CD14-positive monocyte (primary cell): ENCODE data around the gene ATG4C. TPM values are rescaled to one million over a fixed set of nuclear protein-coding genes. Genes with fewer than 3 reads are reported as not detected.

Source experiments
- DNase-seq, 3 donors: peaks; one replicate each; pipeline ENCODE4 v3.0.0-alpha.2; 2011 to 2022
- H2AFZ ChIP-seq: 2 replicates; pipeline ENCODE4 v1.6.0; 2012; ENCODE audit warnings: mild to moderate bottlenecking, low read depth, low read length, inconsistent platforms; ENCODE audit not compliant: insufficient read depth, poor library complexity, severe bottlenecking
- H3K27ac ChIP-seq, 2 donors: 1 replicate in 1 of 2; 2 replicates in 1 of 2; pipeline ENCODE4 v1.5.1; 2012 to 2013; ENCODE audit warnings: low read length in 2 of 2, control low read depth in 1 of 2, inconsistent platforms in 1 of 2, low read depth in 1 of 2, mild to moderate bottlenecking in 1 of 2
- H3K27me3 ChIP-seq, 2 donors: one replicate each; pipeline versions ENCODE4 v1.6.0 to v1.6.1; 2011 to 2013; ENCODE audit warnings: low read length in 2 of 2; ENCODE audit not compliant: control insufficient read depth in 2 of 2, insufficient read depth in 2 of 2
- H3K36me3 ChIP-seq, 2 donors: replicated peaks in 1 of 2; 1 replicate in 1 of 2; 2 replicates in 1 of 2; pipeline versions ENCODE4 v1.5.1 to v1.6.1; 2012 to 2013; ENCODE audit warnings: low read length in 2 of 2, control low read depth in 1 of 2, inconsistent platforms in 1 of 2, mild to moderate bottlenecking in 1 of 2; ENCODE audit not compliant: insufficient read depth in 2 of 2, control insufficient read depth in 1 of 2
- H3K4me1 ChIP-seq, 2 donors: 1 replicate in 1 of 2; 2 replicates in 1 of 2; pipeline versions ENCODE4 v1.5.1 to v1.6.1; 2012 to 2013; ENCODE audit warnings: low read length in 2 of 2, control low read depth in 1 of 2, inconsistent platforms in 1 of 2, mild to moderate bottlenecking in 1 of 2, moderate library complexity in 1 of 2; ENCODE audit not compliant: insufficient read depth in 2 of 2, control insufficient read depth in 1 of 2
- H3K4me2 ChIP-seq: replicated peaks from 2 replicates; pipeline ENCODE3; 2012; ENCODE audit warnings: low read length, moderate library complexity, mild to moderate bottlenecking; ENCODE audit not compliant: poor library complexity, severe bottlenecking; ENCODE audit errors: extremely low read depth
- H3K4me3 ChIP-seq, 3 experiments: fragments of 200-600 bp in 1 of 3; sonication (generic) in 1 of 3; replicated peaks in 1 of 3; 1 replicate in 2 of 3; 2 replicates in 1 of 3; pipeline ENCODE4 v1.5.1; 2011 to 2013; ENCODE audit warnings: low read length in 3 of 3, mild to moderate bottlenecking in 3 of 3, control low read depth in 2 of 3, low read depth in 2 of 3, inconsistent platforms in 1 of 3, moderate library complexity in 1 of 3
- H3K79me2 ChIP-seq: 2 replicates; pipeline ENCODE4 v1.6.0; 2012; ENCODE audit warnings: mild to moderate bottlenecking, control low read depth, inconsistent platforms, low read length, moderate library complexity; ENCODE audit not compliant: insufficient read depth
- H3K9ac ChIP-seq: 2 replicates; pipeline ENCODE4 v1.6.0; 2017; ENCODE audit warnings: low read length, mild to moderate bottlenecking; ENCODE audit not compliant: insufficient read depth, poor library complexity, severe bottlenecking
- H3K9me3 ChIP-seq, 2 donors: replicated peaks in 1 of 2; 1 replicate in 1 of 2; 2 replicates in 1 of 2; pipeline versions ENCODE4 v1.5.1 to v1.6.1; 2012 to 2013; ENCODE audit warnings: low read length in 2 of 2, control low read depth in 1 of 2; ENCODE audit not compliant: control insufficient read depth in 1 of 2, insufficient read depth in 1 of 2
- H4K20me1 ChIP-seq: 2 replicates; pipeline ENCODE4 v1.6.0; 2012; ENCODE audit warnings: mild to moderate bottlenecking, low read length, control low read depth, moderate library complexity; ENCODE audit not compliant: insufficient read depth
- H3K27ac Mint-ChIP-seq, 7 donors: one replicate each; pipeline ENCODE4 v1.8.0; 2020; ENCODE audit warnings: mild to moderate bottlenecking in 7 of 7, mixed read lengths in 7 of 7, moderate library complexity in 6 of 7, inconsistent platforms in 2 of 7
- H3K27me3 Mint-ChIP-seq, 3 donors: one replicate each; pipeline ENCODE4 v1.8.0; 2021 to 2022; ENCODE audit warnings: low read depth in 3 of 3, mild to moderate bottlenecking in 3 of 3, mixed read lengths in 3 of 3, moderate library complexity in 3 of 3, inconsistent platforms in 1 of 3
- H3K36me3 Mint-ChIP-seq, 2 donors: one replicate each; pipeline ENCODE4 v1.8.0; 2020; ENCODE audit warnings: mixed read lengths in 2 of 2, inconsistent platforms in 1 of 2, mild to moderate bottlenecking in 1 of 2
- H3K4me1 Mint-ChIP-seq: one replicate; pipeline ENCODE4 v1.8.0; 2020; ENCODE audit warnings: mild to moderate bottlenecking, mixed read lengths
- H3K4me3 Mint-ChIP-seq, 2 donors: one replicate each; pipeline ENCODE4 v1.8.0; 2020; ENCODE audit warnings: mild to moderate bottlenecking in 2 of 2, mixed read lengths in 2 of 2, moderate library complexity in 1 of 2
- H3K9me3 Mint-ChIP-seq, 7 donors: one replicate each; pipeline ENCODE4 v1.8.0; 2020 to 2022; ENCODE audit warnings: mixed read lengths in 7 of 7, mild to moderate bottlenecking in 6 of 7, moderate library complexity in 6 of 7, inconsistent platforms in 2 of 7
- WGBS: methylation state at CpG from one replicate; pipeline ENCODE4 v1.1.5; 2013; ENCODE audit warnings: missing lambda C conversion rate; ENCODE audit not compliant: insufficient coverage; 5-methylcytosine and 5-hydroxymethylcytosine counted together
- intact Hi-C, 2 donors: fragments of 100-400 bp; cut with micrococcal nuclease; formaldehyde crosslinking; loops; one replicate each; pipeline versions ENCODE4 v1.15.0 to v1.15.1; 2023
- polyA plus RNA-seq, 3 donors: library from polyadenylated mRNA; depleted of rRNA in 1 of 3; unstranded in 2 of 3; stranded (reverse) in 1 of 3; fragments of 300-500 nt in 2 of 3; fragments of >200 nt in 1 of 3; fragmentation: Illumina TruSeq in 2 of 3; gene quantifications; 1 replicate in 2 of 3; 2 replicates in 1 of 3; pipeline ENCODE4 v1.2.3, GENCODE V29; 2012 to 2021
- TF ChIP-seq, protein P1 (sequence below): fragments of 200-600 bp; IDR thresholded peaks from one replicate; pipeline ENCODE4 v1.8.0; 2022; ENCODE audit warnings: antibody characterized with exemption, mild to moderate bottlenecking

The ATG4C gene
- polyA plus RNA-seq, 3 donors: 5.7 to 19.1 (median 17.5) TPM

DNA sequence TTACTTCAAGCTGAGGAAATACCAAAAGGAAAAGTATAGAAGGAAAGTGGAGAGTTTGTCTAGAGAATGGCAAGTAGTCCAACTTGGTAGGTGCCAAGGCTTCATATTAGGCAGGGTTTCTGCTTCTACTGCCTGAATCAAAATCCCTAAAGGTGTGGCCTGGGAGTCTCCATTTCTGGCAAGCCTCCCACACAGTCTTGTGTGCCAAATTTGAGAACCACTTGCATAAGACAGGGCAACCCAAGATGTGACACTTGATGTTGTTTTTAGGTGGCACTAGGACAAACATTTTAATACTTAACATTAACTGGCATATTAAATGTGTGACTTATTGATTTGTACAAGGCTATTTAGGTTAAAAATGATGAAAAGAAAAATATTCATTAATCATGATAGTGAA lies 60.1 kb downstream of the ATG4C start:
- Histone ChIP-seq H4K20me1 (no peaks in the 10 kb centered on the region), H3K36me3 (peaks cover 11 to 35% of the 10 kb centered on the region in 2 donors), H2AFZ (no peak overlapping the region), H3K4me3 (no peak overlapping the region), H3K4me1 (no peaks in the 10 kb centered on the region), H3K79me2 (no peaks in the 10 kb centered on the region), H3K27me3 (no peaks in the 10 kb centered on the region), H3K4me2 (no peak overlapping the region), H3K9ac (no peak overlapping the region), H3K9me3 (no peaks in the 10 kb centered on the region), H3K27ac (no peak overlapping the region)
- DNase-seq: no peak
- H3K4me1 Mint-ChIP-seq: no peaks in the 10 kb centered on the region
- intact Hi-C loops: no loop called here
- no peaks in the 10 kb centered on the region for H3K9me3 Mint-ChIP-seq
- H3K4me3 Mint-ChIP-seq: no peak overlapping the region
- peaks cover 8 to 17% of the 10 kb centered on the region in 2 donors for H3K36me3 Mint-ChIP-seq
- peaks cover 0 to 4% (median 2%) of the 10 kb centered on the region in 3 donors for H3K27me3 Mint-ChIP-seq
- TF ChIP-seq, protein P1, sequence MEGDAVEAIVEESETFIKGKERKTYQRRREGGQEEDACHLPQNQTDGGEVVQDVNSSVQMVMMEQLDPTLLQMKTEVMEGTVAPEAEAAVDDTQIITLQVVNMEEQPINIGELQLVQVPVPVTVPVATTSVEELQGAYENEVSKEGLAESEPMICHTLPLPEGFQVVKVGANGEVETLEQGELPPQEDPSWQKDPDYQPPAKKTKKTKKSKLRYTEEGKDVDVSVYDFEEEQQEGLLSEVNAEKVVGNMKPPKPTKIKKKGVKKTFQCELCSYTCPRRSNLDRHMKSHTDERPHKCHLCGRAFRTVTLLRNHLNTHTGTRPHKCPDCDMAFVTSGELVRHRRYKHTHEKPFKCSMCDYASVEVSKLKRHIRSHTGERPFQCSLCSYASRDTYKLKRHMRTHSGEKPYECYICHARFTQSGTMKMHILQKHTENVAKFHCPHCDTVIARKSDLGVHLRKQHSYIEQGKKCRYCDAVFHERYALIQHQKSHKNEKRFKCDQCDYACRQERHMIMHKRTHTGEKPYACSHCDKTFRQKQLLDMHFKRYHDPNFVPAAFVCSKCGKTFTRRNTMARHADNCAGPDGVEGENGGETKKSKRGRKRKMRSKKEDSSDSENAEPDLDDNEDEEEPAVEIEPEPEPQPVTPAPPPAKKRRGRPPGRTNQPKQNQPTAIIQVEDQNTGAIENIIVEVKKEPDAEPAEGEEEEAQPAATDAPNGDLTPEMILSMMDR: no peak
- H3K27ac Mint-ChIP-seq: no peak overlapping the region

- intact Hi-C loops: no loop called here
- no peaks in the 10 kb centered on the region for H4K20me1 ChIP-seq
- H3K4me3 ChIP-seq: no peak overlapping the region
- H3K4me1 ChIP-seq: no peaks in the 10 kb centered on the region
- no peak overlapping the region for H3K9ac ChIP-seq
- H3K79me2 ChIP-seq: no peaks in the 10 kb centered on the region
- no peaks in the 10 kb centered on the region for H3K9me3 Mint-ChIP-seq
- H2AFZ ChIP-seq: no peak overlapping the region
- TF ChIP-seq, protein P1: no peak
- no peak overlapping the region for H3K4me3 Mint-ChIP-seq
- DNase-seq: no peak
- peaks cover 32 to 44% of the 10 kb centered on the region in 2 donors for H3K36me3 Mint-ChIP-seq
- H3K27me3 ChIP-seq: no peaks in the 10 kb centered on the region
- no peaks in the 10 kb centered on the region for H3K9me3 ChIP-seq
- H3K27ac ChIP-seq: no peak overlapping the region
- H3K36me3 ChIP-seq: peaks cover 13 to 47% of the 10 kb centered on the region in 2 donors
- H3K4me2 ChIP-seq: no peak overlapping the region
- peaks cover 0 to 5% (median 0%) of the 10 kb centered on the region in 3 donors for H3K27me3 Mint-ChIP-seq
- WGBS: no CpG with 5 or more reads among the region's 4 CpGs
- no peak overlapping the region for H3K27ac Mint-ChIP-seq
- no peaks in the 10 kb centered on the region for H3K4me1 Mint-ChIP-seq
These were observed 65.1 kb downstream of the ATG4C start for GRCh38 chr1:62849031-62849430.
